HEK293 (cell line): ENCODE results near the gene ZNF236.

Experiments used
- ZBTB26 ChIP-seq: fragments of 450-650 bp; formaldehyde crosslinking; optimal IDR thresholded peaks from 2 replicates; pipeline ENCODE3; 2016; ENCODE audit warnings: missing biosample characterization, mild to moderate bottlenecking, missing genetic modification characterization
- ZNF140 ChIP-seq: fragments of 450-650 bp; formaldehyde crosslinking; IDR thresholded peaks from 2 replicates; pipeline ENCODE4 v1.5.1; 2016; ENCODE audit warnings: missing biosample characterization, missing genetic modification characterization

- TF ChIP-seq ZBTB26 (tag by site-specific recombination) (no peak), ZNF140 (tag by site-specific recombination) (no peak)
These were observed 114.5 kb downstream of the ZNF236 start for GRCh38 chr18:76936877-76937276.
